Astrocyte of the cerebellum (primary cell): ENCODE results near the gene OAS3.
A peak's percentile ranks its signal among the peaks of the same experiment; 100 is the strongest.

Experiments
- DNase-seq: peaks from one replicate; pipeline ENCODE4 v3.0.0-alpha.2; 2011; ENCODE audit warnings: low read depth
- H3K4me3 ChIP-seq: 2 replicates; pipeline ENCODE4 v1.5.1; 2011; ENCODE audit warnings: mild to moderate bottlenecking, low read depth, low read length, moderate library complexity
- CTCF ChIP-seq: IDR thresholded peaks from 2 replicates; pipeline ENCODE4 v1.5.1; 2012; ENCODE audit warnings: low read length, low read depth, moderate library complexity, mild to moderate bottlenecking; ENCODE audit errors: missing control alignments
- in situ Hi-C: cut with HindIII; loops from 2 replicates; pipeline ENCODE4 v1.10.0; 2017; ENCODE audit warnings: low sequenced_read_pairs

The OAS3 gene

GRCh38 chr12:112998987-112999767 lies 60.9 kb downstream of the OAS3 start:
- in situ Hi-C loops, result no loop called here
- no peak for TF ChIP-seq CTCF
- no peak for DNase-seq
- H3K4me3 ChIP-seq, result no peak overlapping the region

GRCh38 chr12:113000433-113000832 lies 62.2 kb downstream of the OAS3 start:
- DNase-seq, result no peak
- no peak for TF ChIP-seq CTCF
- in situ Hi-C loops, result no loop called here
- no peak overlapping the region for H3K4me3 ChIP-seq

GRCh38 chr12:113002155-113002554 lies 63.9 kb downstream of the OAS3 start:
- in situ Hi-C loops, result no loop called here
- H3K4me3 ChIP-seq, result no peak overlapping the region
- no peak for DNase-seq
- TF ChIP-seq CTCF, result peak; percentile 12

GRCh38 chr12:113002676-113003075 lies 64.4 kb downstream of the OAS3 start:
- TF ChIP-seq CTCF, result no peak
- H3K4me3 ChIP-seq, result no peak overlapping the region
- DNase-seq, result no peak
- in situ Hi-C loops, result no loop called here

GRCh38 chr12:113003636-113004035 lies 65.4 kb downstream of the OAS3 start:
- TF ChIP-seq CTCF, result no peak
- in situ Hi-C loops, result no loop called here
- H3K4me3 ChIP-seq, result no peak overlapping the region
- DNase-seq, result no peak

- no peak for DNase-seq
Observed at GRCh38 chr12:113005762-113006161, 67.5 kb downstream of the OAS3 start.

More at GRCh38 chr12:113005762-113006161, 67.5 kb downstream of the OAS3 start:
- H3K4me3 ChIP-seq, result no peak overlapping the region
- TF ChIP-seq CTCF, result peak; percentile 34
- in situ Hi-C loops, result no loop called here
